HG03565 (cell line): ENCODE results near the gene MOCOS.
"Not testable (repeated sequence)": the region's sequence is repeated elsewhere in the genome, so short reads cannot be mapped to it uniquely, and the experiment has no call there.

Experiments used
- ATAC-seq: cut with Tn5 transposase; IDR thresholded peaks from one replicate; pipeline ENCODE4 v1.9.1; 2021; ENCODE audit warnings: mild to moderate bottlenecking, moderate library complexity; ENCODE audit not compliant: unreplicated experiment

Gene MOCOS, protein sequence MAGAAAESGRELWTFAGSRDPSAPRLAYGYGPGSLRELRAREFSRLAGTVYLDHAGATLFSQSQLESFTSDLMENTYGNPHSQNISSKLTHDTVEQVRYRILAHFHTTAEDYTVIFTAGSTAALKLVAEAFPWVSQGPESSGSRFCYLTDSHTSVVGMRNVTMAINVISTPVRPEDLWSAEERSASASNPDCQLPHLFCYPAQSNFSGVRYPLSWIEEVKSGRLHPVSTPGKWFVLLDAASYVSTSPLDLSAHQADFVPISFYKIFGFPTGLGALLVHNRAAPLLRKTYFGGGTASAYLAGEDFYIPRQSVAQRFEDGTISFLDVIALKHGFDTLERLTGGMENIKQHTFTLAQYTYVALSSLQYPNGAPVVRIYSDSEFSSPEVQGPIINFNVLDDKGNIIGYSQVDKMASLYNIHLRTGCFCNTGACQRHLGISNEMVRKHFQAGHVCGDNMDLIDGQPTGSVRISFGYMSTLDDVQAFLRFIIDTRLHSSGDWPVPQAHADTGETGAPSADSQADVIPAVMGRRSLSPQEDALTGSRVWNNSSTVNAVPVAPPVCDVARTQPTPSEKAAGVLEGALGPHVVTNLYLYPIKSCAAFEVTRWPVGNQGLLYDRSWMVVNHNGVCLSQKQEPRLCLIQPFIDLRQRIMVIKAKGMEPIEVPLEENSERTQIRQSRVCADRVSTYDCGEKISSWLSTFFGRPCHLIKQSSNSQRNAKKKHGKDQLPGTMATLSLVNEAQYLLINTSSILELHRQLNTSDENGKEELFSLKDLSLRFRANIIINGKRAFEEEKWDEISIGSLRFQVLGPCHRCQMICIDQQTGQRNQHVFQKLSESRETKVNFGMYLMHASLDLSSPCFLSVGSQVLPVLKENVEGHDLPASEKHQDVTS

DNA sequence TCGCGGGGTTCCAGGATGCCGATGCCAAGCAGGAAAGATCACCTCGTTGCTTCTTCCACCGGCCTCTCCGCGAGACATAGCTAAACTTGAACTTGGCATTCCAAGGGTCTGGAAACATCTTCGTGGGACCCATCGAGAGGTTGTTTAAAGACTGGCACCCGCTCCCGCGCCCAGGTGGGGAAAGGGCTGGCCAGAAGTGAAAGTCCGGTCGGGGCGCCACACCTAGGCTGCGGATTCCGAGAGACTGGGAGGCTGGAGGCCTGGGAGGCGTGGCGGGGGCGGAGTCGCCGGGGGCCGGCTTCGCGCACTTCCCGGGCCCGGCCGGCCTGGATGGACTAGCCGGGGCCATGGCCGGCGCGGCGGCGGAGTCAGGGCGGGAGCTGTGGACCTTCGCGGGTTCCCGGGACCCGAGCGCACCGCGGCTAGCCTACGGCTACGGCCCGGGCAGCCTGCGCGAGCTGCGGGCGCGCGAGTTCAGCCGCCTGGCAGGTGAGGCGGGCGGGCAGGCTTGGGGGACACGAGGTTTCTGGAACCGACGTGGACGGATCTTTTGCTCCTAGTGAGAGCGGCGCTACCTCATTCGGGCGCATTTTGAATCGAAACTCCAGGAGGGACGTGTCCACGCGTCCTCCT lies at the start of gene MOCOS:
MOCOS (plus strand) TSS at position 305 of the 633 bp plus-strand sequence; CDS start at position 348, 43 bp downstream.
- ATAC-seq = peak; percentile 53

DNA sequence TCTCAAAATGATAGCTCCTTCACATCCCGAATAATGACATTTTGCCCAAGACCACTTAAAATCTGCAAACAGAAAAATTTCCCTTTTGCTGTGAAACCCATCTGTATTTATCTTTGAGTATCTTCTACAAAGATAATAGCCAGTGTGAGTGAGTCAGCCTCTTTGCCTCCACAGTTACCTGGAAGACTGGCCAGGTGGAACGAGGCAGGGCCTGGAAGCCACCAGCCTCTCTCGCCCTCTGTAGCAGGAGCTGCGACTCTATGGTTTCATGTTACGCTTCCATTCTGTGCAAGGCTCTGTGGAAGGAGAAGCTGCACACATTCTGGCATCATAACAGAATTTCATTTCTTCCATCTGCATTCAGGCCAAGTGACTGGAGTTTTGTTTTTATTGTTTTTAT lies 48.1 kb upstream of the MOCOS start:
- no peak for ATAC-seq

DNA sequence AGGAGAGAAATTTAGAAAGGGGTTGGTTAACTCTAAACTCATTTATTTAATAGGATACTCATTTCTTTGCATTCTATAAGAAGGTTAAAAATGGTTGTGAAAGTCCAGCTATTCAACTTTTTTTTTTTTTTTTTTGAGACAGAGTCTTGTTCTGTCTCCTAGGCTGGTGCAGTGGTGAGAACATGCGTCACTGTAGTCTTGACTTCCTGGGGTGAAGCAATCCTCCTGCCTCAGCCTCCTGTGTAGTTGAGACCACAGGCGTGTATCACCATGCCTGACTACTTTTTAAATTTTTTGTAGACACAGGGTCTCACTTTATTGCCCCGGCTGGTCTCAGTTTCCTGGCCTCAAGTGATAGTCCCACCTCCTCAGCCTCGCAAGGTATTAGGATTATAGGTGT lies 45.7 kb upstream of the MOCOS start:
- ATAC-seq = no peak

DNA sequence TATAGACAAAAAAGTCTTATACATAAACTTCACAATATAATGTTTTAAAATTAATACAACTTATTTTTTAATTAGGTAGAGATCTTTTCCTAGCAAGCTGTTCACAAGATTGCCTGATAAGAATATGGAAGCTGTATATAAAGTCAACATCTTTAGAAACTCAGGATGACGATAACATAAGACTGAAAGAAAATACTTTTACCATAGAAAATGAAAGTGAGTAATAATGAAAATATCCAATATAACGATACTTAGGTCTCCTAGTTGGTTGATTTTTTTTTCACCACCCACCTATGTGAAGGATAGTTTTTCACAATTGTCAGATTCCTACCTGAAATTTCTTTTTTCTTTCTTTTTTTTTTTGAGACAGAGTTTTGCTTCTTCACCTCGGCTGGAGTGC lies 44.5 kb upstream of the MOCOS start:
- ATAC-seq = no peak

DNA sequence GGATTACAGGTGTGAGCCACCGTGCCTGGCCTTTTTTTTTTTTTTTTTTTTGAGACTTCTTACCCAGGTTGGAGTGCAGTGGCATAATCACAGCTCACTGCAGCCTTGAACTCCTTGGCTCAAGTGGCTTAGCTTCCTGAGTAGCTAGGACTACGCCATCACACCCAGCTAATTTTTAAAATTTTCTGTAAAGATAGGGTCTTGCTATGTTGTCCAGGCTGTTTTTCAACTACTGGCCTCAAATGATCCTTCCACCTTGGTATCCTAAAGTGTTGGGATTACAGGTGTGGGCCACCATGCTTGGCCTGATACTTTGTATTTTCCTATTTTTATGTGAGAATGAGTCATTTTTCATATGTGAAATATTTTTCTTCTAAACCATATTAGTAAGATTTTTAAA lies 43.9 kb upstream of the MOCOS start:
- ATAC-seq = no peak

DNA sequence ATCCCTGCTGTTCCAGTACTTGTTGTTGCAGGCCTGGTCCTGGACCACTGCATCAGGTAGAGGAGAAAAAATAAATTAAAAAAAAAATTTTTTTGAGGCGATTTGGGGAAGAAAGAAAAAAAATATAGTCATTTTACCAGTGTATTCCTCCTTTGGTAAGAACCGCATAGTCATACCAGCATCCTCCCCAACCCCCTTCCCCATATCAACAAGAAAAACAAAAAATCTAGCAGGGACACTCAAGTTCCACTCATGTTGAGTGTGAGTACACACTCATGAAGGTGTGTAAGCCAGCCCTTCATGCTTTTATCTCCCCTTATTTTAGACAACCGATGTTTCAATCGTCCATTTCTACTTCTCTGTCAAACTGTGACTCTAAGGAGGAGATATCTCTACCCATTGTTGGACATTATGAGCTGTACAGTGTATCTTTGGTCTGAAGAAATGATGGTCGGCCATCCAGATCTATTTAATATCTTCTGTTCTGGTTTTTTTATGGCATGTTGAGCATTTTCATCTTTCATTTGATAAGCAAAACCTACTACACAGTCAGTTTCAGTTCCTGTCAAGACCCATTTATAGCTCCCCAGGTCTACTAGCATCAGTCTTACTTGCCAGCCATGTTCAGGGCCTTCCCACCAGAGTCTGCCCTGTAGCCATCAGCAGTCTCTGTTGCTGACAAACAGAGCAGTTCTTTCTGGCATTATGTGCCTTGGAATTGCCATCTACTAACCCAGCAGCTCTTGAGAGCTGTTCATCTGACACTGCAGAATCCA lies 37.6 kb upstream of the MOCOS start:
- ATAC-seq = peak; percentile 95

DNA sequence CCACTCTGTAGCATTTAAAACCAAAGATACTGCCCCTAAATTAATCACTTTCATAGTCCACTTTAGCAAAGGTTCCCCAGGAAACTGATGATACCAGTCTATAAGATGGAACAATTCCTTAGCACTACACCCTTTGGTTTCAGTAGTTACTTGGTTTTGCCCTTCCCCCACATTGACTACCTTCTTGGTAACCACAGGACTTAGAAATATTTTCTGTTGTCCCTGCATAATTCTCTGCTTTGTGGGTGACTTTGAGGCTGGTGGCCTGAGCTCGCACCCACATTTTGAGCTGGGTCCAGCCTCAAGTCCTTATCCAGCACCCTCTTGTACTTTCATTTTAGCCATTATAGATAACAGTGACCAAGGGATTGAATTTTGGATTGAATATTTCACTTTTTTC lies 34.5 kb upstream of the MOCOS start:
- no peak for ATAC-seq

DNA sequence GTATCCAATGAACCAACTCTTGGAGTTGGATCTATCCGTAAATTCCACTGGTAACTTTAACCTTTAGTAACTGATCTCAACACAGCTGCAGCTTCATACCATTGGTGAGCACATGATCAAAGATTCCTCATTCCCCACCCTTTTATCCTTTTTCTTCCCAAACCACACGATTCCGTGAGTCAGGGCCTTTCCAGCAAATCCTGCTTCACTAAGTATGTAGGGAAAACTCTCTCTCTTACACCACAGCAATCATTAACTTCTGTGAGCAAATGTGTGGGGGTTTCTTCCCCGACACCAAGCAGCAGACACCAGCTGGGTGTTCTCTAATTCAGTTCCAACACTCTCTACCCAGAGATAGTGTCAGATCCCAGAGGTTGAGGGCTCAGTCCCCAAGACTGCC lies 34.1 kb upstream of the MOCOS start:
- no peak for ATAC-seq

DNA sequence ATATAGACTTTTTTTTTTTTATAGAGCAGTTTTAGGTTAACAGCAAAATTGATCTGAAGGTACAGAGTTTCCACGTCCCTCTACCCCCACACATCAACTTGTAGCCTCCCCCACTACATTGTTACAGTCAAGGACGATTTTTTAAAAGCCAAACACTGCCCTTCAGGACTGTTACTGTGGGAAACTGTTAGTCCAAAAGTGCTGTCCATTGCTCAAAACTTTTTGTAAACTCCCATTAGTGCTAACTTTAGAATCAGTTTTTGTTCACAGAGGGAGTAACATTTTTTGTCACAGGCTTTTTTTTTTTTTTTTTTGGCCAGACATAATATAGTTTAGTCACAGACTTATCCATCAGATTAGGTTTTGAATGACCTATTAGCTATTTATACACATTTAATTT lies 33.5 kb upstream of the MOCOS start:
- ATAC-seq = no peak

DNA sequence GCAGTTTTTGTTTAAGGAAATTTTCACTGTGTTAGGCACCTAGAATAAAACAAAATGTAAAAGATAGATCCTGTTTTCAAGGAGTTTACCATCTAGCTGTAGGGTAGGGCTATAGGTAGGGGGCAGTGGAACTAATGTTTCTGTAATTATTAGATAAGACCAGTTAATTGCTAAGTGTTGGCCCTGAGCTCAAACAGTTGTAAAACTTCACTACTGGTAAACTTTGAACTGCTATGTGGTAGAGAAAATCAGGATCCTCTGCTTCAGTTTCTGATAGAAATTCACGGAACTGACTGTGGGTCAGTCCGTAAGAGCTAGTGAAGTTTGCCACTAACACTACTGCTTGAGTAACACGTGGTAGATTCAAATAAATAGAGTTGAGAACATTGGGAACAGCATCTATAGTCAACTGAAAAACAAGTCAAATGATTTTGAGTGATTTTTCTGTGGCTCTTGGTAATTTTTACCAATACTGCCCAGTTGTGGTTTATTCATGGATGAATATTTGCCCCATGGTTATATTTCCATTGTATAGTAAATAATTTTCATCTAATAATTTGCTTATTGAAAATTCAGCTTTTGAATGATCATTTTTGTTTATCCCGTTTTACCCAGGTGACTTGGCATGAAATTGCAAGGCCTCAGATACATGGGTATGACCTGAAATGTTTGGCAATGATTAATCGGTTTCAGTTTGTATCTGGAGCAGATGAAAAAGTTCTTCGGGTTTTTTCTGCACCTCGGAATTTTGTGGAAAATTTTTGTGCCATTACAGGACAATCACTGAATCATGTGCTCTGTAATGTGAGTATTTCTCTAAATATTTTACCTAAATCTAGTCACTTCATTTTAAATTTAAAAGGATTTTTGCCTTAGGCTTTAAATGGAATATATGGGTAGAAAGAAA lies 31.2 kb upstream of the MOCOS start:
- ATAC-seq = no peak

DNA sequence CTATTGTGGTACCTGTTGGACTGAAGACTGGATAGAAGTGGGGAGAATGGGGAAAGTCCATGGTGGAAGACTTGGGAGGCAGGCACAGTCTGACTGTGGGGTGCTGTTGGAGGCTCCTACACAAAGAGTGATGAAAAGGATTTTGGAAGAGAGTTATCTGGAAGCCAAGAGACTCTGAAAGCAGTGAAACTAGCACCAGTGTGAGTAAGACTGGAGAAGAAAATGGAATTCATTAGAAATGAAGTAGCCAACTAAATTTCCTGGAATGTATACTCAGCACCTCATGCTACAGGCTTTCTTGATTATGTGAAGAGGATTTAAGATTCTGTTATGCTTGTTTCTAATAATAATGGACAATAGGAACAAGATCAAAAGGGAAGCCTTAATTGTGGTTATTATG lies 29.9 kb upstream of the MOCOS start:
- no peak for ATAC-seq

DNA sequence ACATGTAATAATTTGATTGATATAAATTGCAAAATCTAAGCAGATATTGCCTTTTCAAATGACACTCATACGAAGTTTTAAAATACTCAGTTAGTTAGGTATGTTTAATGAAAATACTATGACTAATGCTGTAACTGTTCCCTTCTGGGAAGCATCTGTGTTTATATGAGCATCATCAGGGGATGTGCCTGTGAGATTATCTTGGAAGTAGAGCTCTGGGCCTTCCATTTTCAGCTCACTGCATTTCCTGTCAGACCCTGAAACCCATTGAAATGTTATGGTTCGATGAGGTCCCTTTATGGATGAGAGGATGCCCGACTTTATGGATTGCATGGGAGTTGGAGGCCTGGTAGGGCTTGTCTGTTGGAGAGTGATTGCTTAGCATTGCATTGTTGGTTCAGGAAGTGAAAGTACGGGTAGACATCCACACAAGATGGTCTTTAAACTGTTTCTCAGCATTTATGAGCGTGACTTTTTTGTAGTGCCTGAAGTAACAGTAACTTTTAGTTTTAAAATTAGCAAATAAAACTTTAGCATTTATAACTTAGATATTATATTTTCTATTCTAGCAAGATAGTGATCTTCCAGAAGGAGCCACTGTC lies 28.9 kb upstream of the MOCOS start:
- ATAC-seq = no peak

DNA sequence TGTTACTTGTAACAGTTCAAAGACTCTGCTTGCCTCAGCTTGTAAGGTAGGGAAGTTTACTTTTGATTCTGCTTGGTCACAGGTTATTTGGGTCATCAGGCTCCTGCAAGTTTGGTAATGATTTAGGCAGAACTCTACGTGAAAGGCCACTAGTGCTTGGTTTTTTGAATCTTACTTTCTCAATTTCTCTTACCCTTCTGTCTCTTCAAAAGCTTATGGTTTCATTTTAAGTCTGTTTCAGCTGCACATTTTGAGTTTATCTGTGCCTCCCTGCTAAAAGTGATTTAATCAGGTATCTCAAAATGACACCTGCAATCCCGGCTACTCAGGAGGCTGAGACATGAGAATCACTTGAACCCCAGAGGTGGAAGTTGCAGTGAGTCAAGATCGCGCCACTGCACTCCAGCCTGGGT lies 26.3 kb upstream of the MOCOS start:
- no peak for ATAC-seq

DNA sequence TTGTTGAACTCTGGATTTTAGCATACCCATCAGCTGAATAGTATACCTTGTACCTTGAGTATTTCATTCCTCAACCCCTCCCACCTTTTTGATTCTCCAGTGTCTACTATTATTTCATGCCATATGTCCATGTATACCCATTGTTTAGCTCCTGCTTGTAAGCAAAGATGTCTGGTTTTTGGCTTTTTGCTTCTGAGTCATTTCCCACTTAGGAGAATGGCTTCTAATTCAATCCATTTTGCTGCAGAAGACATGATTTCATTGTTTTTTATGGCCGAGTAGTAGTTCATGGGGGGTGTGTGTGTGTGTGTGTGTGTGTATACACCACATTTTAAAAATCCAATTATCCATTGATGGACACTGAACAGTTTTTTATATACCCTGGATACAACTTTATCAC lies 24.3 kb upstream of the MOCOS start:
- ATAC-seq = no peak

DNA sequence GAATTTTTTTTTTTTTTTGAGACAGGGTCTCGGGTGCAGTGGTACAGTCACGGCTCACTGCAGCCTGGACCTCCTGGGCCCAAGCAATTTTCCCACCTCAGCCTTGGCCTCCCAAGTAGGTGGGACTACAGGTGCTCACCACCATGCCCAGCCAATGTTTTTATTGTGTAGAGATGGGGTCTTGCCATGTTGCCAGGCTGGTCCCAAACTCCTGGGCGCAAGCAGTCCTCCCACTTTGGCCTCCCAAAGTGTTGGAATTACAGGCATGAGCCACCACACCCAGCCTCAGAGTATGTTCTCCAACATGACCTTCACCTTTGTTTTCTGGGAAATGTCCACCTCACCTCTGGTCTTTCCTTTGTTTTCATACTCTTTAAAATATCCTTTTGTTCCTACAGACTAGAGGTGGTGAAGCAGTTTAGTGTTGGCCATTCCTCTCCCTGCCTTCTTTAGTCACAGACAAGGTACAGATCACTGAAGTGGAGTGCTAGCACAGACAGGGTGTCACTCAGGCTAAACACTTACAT lies 19.5 kb upstream of the MOCOS start:
- no peak for ATAC-seq

DNA sequence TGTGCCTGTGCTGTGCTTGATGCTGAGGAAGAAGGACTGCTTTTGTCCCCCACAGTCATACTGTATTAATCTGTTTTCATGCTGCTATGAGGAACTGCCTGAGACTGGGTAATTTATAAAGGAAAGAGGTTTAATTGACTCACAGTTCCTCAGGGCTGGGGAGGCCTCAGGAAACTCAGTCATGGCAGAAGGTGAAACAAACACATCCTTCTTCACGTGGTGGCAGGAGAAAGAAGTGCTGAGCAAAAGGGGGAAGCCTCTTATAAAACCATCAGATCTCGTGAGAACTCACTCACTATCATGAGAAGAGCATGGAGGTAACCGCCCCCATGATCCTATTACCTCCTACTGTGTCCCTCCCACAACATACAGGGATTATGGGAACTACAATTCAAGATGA lies 19.0 kb upstream of the MOCOS start:
- not testable (repeated sequence) for ATAC-seq

DNA sequence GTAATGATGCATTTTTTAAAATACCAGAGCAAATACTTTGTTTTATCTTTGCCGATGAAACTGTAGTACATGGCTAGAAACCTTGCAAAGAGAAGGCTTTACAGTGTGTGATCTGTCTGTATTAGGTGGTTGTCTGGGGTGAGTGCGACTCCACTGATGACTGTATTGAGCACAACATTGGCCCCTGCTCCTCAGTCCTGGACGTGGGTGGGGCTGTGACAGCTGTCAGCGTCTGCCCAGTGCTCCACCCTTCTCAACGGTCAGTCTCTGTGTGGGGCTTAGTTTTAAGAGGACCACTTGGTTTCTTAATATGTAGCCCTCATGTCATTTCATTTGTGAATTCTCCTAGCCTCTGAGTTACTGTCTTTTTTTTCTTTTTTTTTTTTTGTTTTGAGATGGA lies 17.4 kb upstream of the MOCOS start:
- ATAC-seq = no peak

DNA sequence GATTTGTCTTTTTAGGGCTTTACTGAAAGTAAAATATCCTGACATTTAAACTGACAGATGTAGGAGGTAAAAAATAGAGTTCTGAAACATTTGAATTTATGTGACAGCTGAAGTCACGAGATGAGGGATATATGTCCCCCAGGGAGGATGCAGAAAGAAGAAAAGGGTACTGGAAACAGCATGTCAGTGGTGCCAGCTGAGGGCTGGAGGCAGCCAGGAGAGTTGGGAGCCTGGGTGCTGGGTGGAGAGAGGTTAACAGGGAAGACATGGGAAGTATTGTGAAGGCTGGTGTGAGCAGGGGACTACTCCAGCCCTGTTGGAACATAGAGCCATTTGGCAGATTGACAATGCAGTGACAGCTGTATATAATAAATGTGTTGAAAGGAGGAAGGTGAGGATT lies 11.8 kb upstream of the MOCOS start:
- no peak for ATAC-seq

DNA sequence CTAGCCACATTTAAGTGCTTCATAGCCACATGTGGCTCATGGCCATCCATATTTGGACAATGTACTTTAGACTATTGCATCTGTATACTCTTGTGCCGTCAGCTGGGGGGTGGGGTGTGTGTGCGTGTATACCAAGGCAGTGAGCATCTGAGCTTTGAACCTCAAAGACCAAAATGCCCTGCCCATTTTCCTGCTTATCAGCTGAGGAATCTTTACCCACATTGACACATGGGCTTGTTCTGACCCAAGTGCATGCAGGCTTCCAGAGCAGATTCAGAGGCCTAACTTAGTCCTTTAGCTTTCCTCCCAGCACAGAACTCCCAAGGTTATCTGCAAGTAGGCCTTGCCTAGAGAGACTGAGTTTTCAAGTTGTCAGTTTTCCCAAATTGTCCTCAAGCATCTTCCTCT lies 11.1 kb upstream of the MOCOS start:
- no peak for ATAC-seq
